Activated CD8-positive, alpha-beta T cell treated with anti-CD3 and anti-CD28 coated beads for 36 hours (primary cell): Measurements from ENCODE around the gene AKAP13. TPM values are rescaled to one million over a fixed set of nuclear protein-coding genes. Genes with fewer than 3 reads are reported as not detected.

Experiments used
- ATAC-seq: fragments of 200-7000 bp; cut with Tn5 transposase; one replicate; pipeline ENCODE4 v1.10.0; 2021; ENCODE audit warnings: mild to moderate bottlenecking, moderate library complexity
- CTCF ChIA-PET: fragments of 350-600 bp; sonication (Branson Sonifier 250); formaldehyde crosslinking; loops from one replicate; lab custom pipeline; 2021; ENCODE audit warnings: antibody characterized with exemption; lab: Charles Lee
- POLR2A ChIA-PET: fragments of 350-600 bp; sonication (Branson Sonifier 250); formaldehyde crosslinking; loops from one replicate; lab custom pipeline; 2021; ENCODE audit warnings: antibody characterized with exemption; lab: Charles Lee
- DNase-seq: peaks from one replicate; pipeline ENCODE4 v3.0.0-alpha.2; 2020
- H3K27ac Mint-ChIP-seq: one replicate; pipeline ENCODE4 v1.8.0; 2021; ENCODE audit warnings: mild to moderate bottlenecking, mixed read lengths
- H3K27me3 Mint-ChIP-seq: one replicate; pipeline ENCODE4 v1.8.0; 2021; ENCODE audit warnings: mixed read lengths
- H3K36me3 Mint-ChIP-seq: one replicate; pipeline ENCODE4 v1.8.0; 2021; ENCODE audit warnings: low read depth, mixed read lengths
- H3K4me1 Mint-ChIP-seq: one replicate; pipeline ENCODE4 v1.8.0; 2021; ENCODE audit warnings: low read depth, mixed read lengths
- H3K4me3 Mint-ChIP-seq: one replicate; pipeline ENCODE4 v1.8.0; 2021; ENCODE audit warnings: mild to moderate bottlenecking, moderate library complexity, mixed read lengths
- H3K9me3 Mint-ChIP-seq: one replicate; pipeline ENCODE4 v1.8.0; 2021; ENCODE audit warnings: mixed read lengths
- intact Hi-C: fragments of 100-400 bp; cut with micrococcal nuclease; formaldehyde crosslinking; loops from one replicate; pipeline ENCODE4 v1.10.0; 2022
- total RNA-seq, 2 experiments: library from RNA; stranded (reverse); gene quantifications; one replicate each; pipeline ENCODE4 v1.2.3, GENCODE V29; 2021
- TF ChIP-seq, protein P1 (sequence below): fragments of 200-600 bp; IDR thresholded peaks from one replicate; pipeline ENCODE4 v1.8.0; 2022; ENCODE audit warnings: antibody characterized with exemption, mild to moderate bottlenecking

Gene AKAP13
- total RNA-seq, 2 experiments from 2014 or later, result 79.1 to 79.5 TPM

DNA sequence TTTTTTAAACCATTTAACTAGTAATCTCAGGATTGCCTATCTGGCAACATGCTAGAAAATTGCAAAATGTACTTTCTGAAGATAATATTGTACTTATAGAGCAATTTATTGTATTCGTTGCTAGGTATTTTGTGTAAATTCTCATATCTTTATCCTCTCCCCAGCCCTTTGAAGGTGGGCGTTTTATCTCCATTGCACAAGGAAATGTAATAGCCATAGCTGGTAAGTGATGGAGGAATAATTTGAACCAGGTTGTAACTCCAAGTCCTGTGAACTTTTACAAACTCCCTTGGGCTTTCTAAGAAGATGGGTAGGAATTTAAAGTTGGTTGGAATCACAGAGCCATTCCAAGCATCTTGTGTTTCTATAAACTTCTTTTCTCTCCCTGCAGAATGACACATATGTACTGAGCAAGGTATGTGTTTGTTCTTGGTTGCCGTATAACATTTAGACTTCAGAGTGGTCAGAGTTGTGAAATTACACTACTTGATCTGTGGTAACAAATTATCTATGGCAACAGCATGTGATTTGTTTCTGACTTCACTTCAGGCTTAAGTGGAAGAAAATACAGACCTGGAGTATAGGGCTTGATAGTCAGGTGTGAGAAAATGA, 170.9 kb downstream of the AKAP13 start:
- ATAC-seq, result no peak
- peaks cover 13% of the 10 kb centered on the region for H3K36me3 Mint-ChIP-seq
- peaks cover 55% of the 10 kb centered on the region for H3K4me1 Mint-ChIP-seq
- no peak for DNase-seq
- TF ChIP-seq, protein P1, sequence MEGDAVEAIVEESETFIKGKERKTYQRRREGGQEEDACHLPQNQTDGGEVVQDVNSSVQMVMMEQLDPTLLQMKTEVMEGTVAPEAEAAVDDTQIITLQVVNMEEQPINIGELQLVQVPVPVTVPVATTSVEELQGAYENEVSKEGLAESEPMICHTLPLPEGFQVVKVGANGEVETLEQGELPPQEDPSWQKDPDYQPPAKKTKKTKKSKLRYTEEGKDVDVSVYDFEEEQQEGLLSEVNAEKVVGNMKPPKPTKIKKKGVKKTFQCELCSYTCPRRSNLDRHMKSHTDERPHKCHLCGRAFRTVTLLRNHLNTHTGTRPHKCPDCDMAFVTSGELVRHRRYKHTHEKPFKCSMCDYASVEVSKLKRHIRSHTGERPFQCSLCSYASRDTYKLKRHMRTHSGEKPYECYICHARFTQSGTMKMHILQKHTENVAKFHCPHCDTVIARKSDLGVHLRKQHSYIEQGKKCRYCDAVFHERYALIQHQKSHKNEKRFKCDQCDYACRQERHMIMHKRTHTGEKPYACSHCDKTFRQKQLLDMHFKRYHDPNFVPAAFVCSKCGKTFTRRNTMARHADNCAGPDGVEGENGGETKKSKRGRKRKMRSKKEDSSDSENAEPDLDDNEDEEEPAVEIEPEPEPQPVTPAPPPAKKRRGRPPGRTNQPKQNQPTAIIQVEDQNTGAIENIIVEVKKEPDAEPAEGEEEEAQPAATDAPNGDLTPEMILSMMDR, result no peak
- intact Hi-C loops, result no loop called here
- no peaks in the 10 kb centered on the region for H3K27me3 Mint-ChIP-seq
- H3K9me3 Mint-ChIP-seq, result no peaks in the 10 kb centered on the region
- H3K27ac Mint-ChIP-seq, result no peak overlapping the region
- ChIA-PET POLR2A (no interaction called here), CTCF (interaction anchor here (1.6 kb wide), 1 partner anchor 255 kb away, joined by 4 read pairs; no protein-coding TSS in a partner anchor)
- H3K4me3 Mint-ChIP-seq, result no peak overlapping the region

DNA sequence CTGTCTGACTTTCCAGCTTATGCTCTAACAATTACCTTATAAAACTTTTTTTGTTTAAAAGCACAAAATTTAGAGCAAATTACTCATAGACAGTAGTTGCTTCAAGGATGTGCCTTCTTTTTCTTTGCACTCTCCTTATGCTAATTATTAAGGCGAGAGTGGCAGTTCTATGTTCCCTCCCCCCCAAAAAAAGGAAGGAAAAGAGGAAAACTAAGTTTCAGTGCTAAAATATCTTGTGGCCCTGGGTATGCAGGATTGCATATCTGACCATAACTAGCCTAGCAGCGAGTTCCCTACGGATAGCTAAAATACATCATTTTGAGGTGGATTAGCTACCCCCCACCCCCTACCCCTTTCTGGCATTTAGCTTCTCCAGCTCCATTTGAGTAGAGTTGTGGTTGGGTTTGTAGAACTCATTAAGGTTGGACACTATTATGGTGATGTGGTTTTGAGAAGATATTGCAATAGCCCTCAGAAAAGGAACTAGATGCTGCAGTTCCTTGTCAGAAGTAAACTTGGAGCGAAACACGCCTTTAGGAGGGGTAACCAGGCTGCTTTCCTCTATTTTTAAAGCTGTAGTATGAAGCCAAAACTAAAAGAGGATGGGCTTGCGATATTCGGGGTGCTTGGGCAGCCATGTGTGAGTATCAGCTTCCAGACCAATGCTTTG, 174.6 kb downstream of the AKAP13 start:
- CTCF ChIA-PET, result interaction anchor here (0.8 to 3.7 kb wide), 8 partner anchors 8 to 286 kb away, joined by 3 to 24 read pairs (median 3); no protein-coding TSS in a partner anchor
- TF ChIP-seq, protein P1, result no peak
- peak; percentile 17 for ATAC-seq
- POLR2A ChIA-PET, result interaction anchor here (0.9 to 3.7 kb wide), 4 partner anchors 12 to 27 kb away, joined by 3 to 18 read pairs (median 4); no protein-coding TSS in a partner anchor
- peak overlapping the region; percentile 39 for H3K4me3 Mint-ChIP-seq
- H3K4me1 Mint-ChIP-seq, result peaks cover 68% of the 10 kb centered on the region
- intact Hi-C loops, result no loop called here
- no peak for DNase-seq
- no peaks in the 10 kb centered on the region for H3K27me3 Mint-ChIP-seq
- H3K36me3 Mint-ChIP-seq, result peaks cover 14% of the 10 kb centered on the region
- H3K27ac Mint-ChIP-seq, result peak overlapping the region; percentile 80
- no peaks in the 10 kb centered on the region for H3K9me3 Mint-ChIP-seq

DNA sequence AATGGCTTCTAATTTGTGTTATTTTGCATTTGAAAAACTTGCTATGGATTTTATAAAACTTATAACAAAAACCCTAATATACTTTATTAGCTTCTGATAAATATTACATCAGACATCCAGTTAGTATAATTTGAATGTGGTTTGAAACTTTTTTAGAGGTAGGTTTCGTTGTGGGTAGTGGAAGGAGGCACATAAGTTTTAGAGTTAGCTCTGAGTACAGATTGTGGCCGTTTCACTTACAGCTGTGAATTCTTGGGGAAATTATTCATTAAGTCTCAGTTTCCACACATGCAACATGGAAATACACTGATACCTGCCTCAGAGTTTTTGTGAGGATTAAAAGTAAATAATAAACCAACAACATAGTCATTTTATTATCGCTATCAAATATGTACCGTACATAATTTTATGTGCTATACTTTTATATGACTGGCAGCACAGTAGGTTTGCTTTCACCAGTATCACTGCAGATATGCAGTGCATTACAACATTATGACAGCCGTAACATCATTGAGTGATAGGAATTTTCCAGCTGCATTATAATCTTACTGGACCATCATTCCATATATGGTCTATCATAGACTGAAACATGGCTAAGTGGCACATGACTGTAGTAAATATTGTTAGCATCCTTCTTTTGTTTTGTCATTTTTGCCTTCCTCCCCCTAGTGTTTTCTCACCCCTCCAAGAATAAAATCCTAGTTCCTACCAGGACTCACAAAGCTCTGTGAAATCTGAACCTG, 175.6 kb downstream of the AKAP13 start:
- Mint-ChIP-seq H3K4me3 (no peak overlapping the region), H3K27me3 (no peaks in the 10 kb centered on the region), H3K9me3 (no peaks in the 10 kb centered on the region), H3K27ac (peak overlapping the region; percentile 80), H3K36me3 (peaks cover 16% of the 10 kb centered on the region), H3K4me1 (peaks cover 64% of the 10 kb centered on the region)
- ATAC-seq (peak; percentile 35), DNase-seq (no peak)
- POLR2A ChIA-PET, result interaction anchor here (0.9 to 3.7 kb wide), 5 partner anchors 13 to 26 kb away, joined by 3 to 18 read pairs (median 4); no protein-coding TSS in a partner anchor
- TF ChIP-seq, protein P1, result no peak
- intact Hi-C loops, result no loop called here
- CTCF ChIA-PET, result interaction anchor here (0.5 to 3.7 kb wide), 9 partner anchors 9 to 285 kb away, joined by 3 to 24 read pairs (median 3); no protein-coding TSS in a partner anchor

DNA sequence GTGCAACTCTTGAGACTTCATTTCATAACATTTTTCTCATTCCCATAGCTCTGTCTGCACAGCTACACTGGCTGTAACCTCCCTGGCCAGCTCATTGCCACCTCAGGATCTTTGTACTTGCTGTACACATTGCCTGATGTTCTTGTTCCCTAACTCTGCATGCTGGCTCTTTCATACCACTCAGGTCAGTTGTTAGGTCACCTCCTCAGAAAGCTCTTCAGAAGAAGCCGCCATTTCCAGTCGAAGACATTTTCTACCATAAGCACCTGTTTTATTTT, 176.2 kb downstream of the AKAP13 start:
- intact Hi-C loops, result no loop called here
- H3K4me1 Mint-ChIP-seq, result peaks cover 63% of the 10 kb centered on the region
- H3K36me3 Mint-ChIP-seq, result peaks cover 16% of the 10 kb centered on the region
- H3K27ac Mint-ChIP-seq, result peak overlapping the region; percentile 77
- ChIA-PET CTCF (interaction anchor here (0.5 to 3.7 kb wide), 7 partner anchors 8 to 228 kb away, joined by 3 to 24 read pairs (median 5); no protein-coding TSS in a partner anchor), POLR2A (interaction anchor here (1.1 to 3.7 kb wide), 3 partner anchors 14 to 25 kb away, joined by 3 to 18 read pairs (median 7); no protein-coding TSS in a partner anchor)
- DNase-seq (no peak), ATAC-seq (peak; percentile 28)
- TF ChIP-seq, protein P1, result no peak
- H3K9me3 Mint-ChIP-seq, result no peaks in the 10 kb centered on the region
- H3K27me3 Mint-ChIP-seq, result no peaks in the 10 kb centered on the region
- no peak overlapping the region for H3K4me3 Mint-ChIP-seq
